Cardiac fibroblast (primary cell): ENCODE data around the gene CIDEB.

Source experiments
- DNase-seq, 2 donors: peaks; one replicate each; pipeline versions ENCODE4 v3.0.0 to v3.0.0-alpha.2; 2010; ENCODE audit warnings: low read depth in 2 of 2
- H3K4me3 ChIP-seq, 2 donors: replicated peaks in 1 of 2; 1 replicate in 1 of 2; 2 replicates in 1 of 2; pipeline ENCODE4 v1.5.1; 2011; ENCODE audit warnings: low read depth in 2 of 2, low read length in 2 of 2, mild to moderate bottlenecking in 2 of 2, moderate library complexity in 1 of 2
- TF ChIP-seq, protein P1 (sequence below): IDR thresholded peaks from one replicate; pipeline ENCODE4 v1.5.1; 2011; ENCODE audit warnings: low read depth, mild to moderate bottlenecking, low read length, inconsistent platforms

Gene CIDEB

GRCh38 chr14:24325963-24326362 lies 18.2 kb upstream of the CIDEB start:
- TF ChIP-seq, protein P1, sequence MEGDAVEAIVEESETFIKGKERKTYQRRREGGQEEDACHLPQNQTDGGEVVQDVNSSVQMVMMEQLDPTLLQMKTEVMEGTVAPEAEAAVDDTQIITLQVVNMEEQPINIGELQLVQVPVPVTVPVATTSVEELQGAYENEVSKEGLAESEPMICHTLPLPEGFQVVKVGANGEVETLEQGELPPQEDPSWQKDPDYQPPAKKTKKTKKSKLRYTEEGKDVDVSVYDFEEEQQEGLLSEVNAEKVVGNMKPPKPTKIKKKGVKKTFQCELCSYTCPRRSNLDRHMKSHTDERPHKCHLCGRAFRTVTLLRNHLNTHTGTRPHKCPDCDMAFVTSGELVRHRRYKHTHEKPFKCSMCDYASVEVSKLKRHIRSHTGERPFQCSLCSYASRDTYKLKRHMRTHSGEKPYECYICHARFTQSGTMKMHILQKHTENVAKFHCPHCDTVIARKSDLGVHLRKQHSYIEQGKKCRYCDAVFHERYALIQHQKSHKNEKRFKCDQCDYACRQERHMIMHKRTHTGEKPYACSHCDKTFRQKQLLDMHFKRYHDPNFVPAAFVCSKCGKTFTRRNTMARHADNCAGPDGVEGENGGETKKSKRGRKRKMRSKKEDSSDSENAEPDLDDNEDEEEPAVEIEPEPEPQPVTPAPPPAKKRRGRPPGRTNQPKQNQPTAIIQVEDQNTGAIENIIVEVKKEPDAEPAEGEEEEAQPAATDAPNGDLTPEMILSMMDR: no peak
- H3K4me3 ChIP-seq: no peak overlapping the region
- DNase-seq: no peak

GRCh38 chr14:24325041-24325530 lies 17.3 kb upstream of the CIDEB start:
- no peak overlapping the region for H3K4me3 ChIP-seq
- TF ChIP-seq, protein P1: no peak
- no peak for DNase-seq

- TF ChIP-seq, protein P1: no peak
- no peak overlapping the region for H3K4me3 ChIP-seq
- no peak for DNase-seq
Measured at GRCh38 chr14:24324024-24324423, 16.2 kb upstream of the CIDEB start.

DNA sequence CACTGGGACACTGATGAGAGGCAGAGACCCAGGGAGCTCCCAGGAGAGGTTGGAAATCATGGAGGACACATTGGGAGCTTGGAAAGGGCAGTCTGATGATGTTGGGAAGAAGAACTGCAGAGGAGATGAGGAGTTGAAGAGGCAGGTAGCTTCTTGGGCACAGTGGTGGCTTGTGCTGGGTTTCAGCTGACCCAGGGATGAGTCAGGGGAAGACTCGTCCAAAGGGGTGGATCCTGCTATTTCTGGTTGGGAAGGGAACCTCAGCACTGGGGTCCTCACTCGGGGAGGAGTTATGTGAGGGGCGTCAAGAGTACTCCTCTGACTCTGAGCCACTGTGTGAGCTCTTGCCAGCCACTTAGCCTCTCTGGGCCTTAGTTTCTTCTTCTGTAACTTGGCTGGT lies 15.6 kb upstream of the CIDEB start:
- DNase-seq: no peak
- TF ChIP-seq, protein P1: no peak
- no peak overlapping the region for H3K4me3 ChIP-seq

- no peak for DNase-seq
Measured at GRCh38 chr14:24322672-24323071, 14.9 kb upstream of the CIDEB start.

DNA sequence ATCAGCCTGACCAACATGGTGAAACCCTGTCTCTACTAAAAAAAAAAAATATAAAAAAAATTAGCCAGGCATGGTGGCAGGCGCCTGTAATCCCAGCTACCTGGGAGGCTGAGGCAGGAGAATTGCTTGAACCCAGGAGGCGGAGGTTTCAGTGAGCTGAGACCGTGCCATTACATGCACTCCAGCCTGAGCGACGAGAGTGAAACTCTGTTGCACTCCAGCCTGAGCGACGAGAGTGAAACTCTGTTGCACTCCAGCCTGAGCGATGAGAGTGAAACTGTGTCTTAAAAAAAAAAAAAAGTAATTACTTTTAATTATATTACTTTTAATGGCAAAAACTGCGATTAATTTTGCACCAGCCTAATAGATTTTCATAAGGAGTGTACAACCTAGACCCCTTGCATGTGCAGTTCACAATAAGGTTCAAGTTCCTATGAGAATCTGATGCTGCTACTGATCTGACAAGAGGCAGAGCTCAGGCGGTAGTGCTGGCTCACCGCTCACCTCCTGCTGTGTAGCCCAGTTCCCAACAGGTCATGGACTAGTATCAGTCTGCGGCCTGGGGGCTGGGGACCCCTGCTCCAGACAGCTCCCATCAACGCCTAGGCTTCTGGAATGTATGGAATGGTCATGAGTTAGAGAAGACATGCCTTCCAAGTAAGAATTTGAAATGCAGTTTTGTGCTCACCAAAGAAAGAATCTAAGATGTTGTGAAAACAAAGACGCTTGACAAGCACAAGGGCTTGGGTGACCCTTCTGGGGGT lies 13.6 kb upstream of the CIDEB start:
- no peak for DNase-seq

More at GRCh38 chr14:24322672-24323071, 14.9 kb upstream of the CIDEB start:
- TF ChIP-seq, protein P1: no peak
- H3K4me3 ChIP-seq: no peak overlapping the region

More for the DNA sequence above, 13.6 kb upstream of the CIDEB start:
- TF ChIP-seq, protein P1: no peak
- H3K4me3 ChIP-seq: no peak overlapping the region
